SK-N-SH (cell line): ENCODE measurements around the gene GSK3B. TPM values are rescaled to one million over a fixed set of nuclear protein-coding genes. Genes with fewer than 3 reads are reported as not detected.

Source experiments
- CTCF ChIA-PET: fragments of 300-600, 350-600 bp; formaldehyde crosslinking; extraction: SDS; loops from one replicate; lab custom pipeline; 2021; lab: Yijun Ruan, JAX
- POLR2A ChIA-PET: fragments of 350-600 bp; sonication (Branson Sonifier 250); formaldehyde crosslinking; extraction: SDS; loops from one replicate; lab custom pipeline; 2020; ENCODE audit warnings: antibody characterized with exemption, inconsistent platforms; lab: Yijun Ruan, JAX
- DNase-seq: peaks from one replicate; pipeline ENCODE4 v3.0.0; 2012
- H2AFZ ChIP-seq: fragments of 200-600 bp; sonication (generic); 2 replicates; pipeline ENCODE4 v1.8.1; 2016; ENCODE audit warnings: antibody characterized with exemption, mild to moderate bottlenecking, low read depth
- H3F3A ChIP-seq: fragments of 200-600 bp; sonication (generic); replicated peaks from 2 replicates; pipeline ENCODE3; 2016; ENCODE audit warnings: antibody characterized with exemption, mild to moderate bottlenecking; ENCODE audit not compliant: insufficient read depth
- H3K27ac ChIP-seq, 2 experiments: fragments of 200-500 bp in 1 of 2; fragments of 200-600 bp in 1 of 2; sonication (Bioruptor generic) in 1 of 2; sonication (generic), shearing (Covaris generic) in 1 of 2; 2 replicates each; pipeline versions ENCODE4 v1.5.1 to v1.6.1; 2014 to 2016; ENCODE audit warnings: low read depth in 2 of 2, inconsistent platforms in 1 of 2, low read length in 1 of 2, mild to moderate bottlenecking in 1 of 2, mixed read lengths in 1 of 2
- H3K27me3 ChIP-seq: fragments of 200-600 bp; sonication (generic), shearing (Covaris generic); 2 replicates; pipeline ENCODE4 v1.6.1; 2016; ENCODE audit warnings: mixed run types; ENCODE audit not compliant: insufficient read depth
- H3K36me3 ChIP-seq, 2 experiments: fragments of 200-500 bp in 1 of 2; fragments of 200-600 bp in 1 of 2; sonication (Bioruptor generic) in 1 of 2; sonication (generic) in 1 of 2; replicated peaks in 1 of 2; 2 replicates each; pipeline versions ENCODE3 to v1.5.1; 2014 to 2016; ENCODE audit warnings: low read length in 1 of 2, mild to moderate bottlenecking in 1 of 2; ENCODE audit not compliant: insufficient read depth in 2 of 2, control insufficient read depth in 1 of 2
- H3K4me1 ChIP-seq, 2 experiments: fragments of 200-500 bp in 1 of 2; fragments of 200-600 bp in 1 of 2; sonication (Bioruptor generic) in 1 of 2; sonication (generic), shearing (Covaris generic) in 1 of 2; 2 replicates each; pipeline versions ENCODE4 v1.5.1 to v1.6.1; 2014 to 2016; ENCODE audit warnings: low read depth in 1 of 2, low read length in 1 of 2, mixed run types in 1 of 2; ENCODE audit not compliant: insufficient read depth in 2 of 2, control insufficient read depth in 1 of 2
- H3K4me2 ChIP-seq: fragments of 200-600 bp; sonication (generic), shearing (Covaris generic); 2 replicates; pipeline ENCODE4 v1.6.1; 2017; ENCODE audit warnings: mixed run types
- H3K4me3 ChIP-seq, 2 experiments: fragments of 200-500 bp in 1 of 2; fragments of 200-600 bp in 1 of 2; sonication (Bioruptor generic) in 1 of 2; sonication (generic), shearing (Covaris generic) in 1 of 2; 2 replicates each; pipeline versions ENCODE4 v1.5.1 to v1.8.1; 2014 to 2016; ENCODE audit warnings: low read depth in 2 of 2, inconsistent platforms in 1 of 2, low read length in 1 of 2, mild to moderate bottlenecking in 1 of 2, mixed read lengths in 1 of 2, moderate library complexity in 1 of 2
- H3K79me2 ChIP-seq: fragments of 200-600 bp; sonication (generic); 2 replicates; pipeline ENCODE4 v1.8.1; 2017; ENCODE audit warnings: mild to moderate bottlenecking; ENCODE audit not compliant: insufficient read depth
- H3K9ac ChIP-seq: fragments of 200-600 bp; sonication (generic); 2 replicates; pipeline ENCODE4 v1.6.1; 2017; ENCODE audit warnings: mixed run types
- H3K9me2 ChIP-seq: fragments of 200-600 bp; sonication (generic); 2 replicates; pipeline ENCODE4 v1.6.1; 2017; ENCODE audit warnings: mixed run types
- H3K9me3 ChIP-seq: fragments of 200-600 bp; sonication (generic); 2 replicates; pipeline ENCODE4 v1.6.1; 2017; ENCODE audit warnings: mixed run types, mild to moderate bottlenecking, moderate library complexity
- H4K20me1 ChIP-seq: fragments of 200-600 bp; sonication (generic); 2 replicates; pipeline ENCODE4 v1.6.1; 2017; ENCODE audit warnings: mild to moderate bottlenecking, mixed run types; ENCODE audit not compliant: insufficient read depth
- CHD2 ChIP-seq: fragments of 150-350 bp; IDR thresholded peaks from 2 replicates; pipeline ENCODE4 v1.6.1; 2018; ENCODE audit warnings: low read length; ENCODE audit not compliant: partially characterized antibody
- ELF1 ChIP-seq: IDR thresholded peaks from 2 replicates; pipeline ENCODE4 v1.4.0; 2012
- EP300 ChIP-seq, 2 experiments: IDR thresholded peaks; 2 replicates each; pipeline versions ENCODE4 v1.4.0 to v1.6.1; 2012; ENCODE audit warnings: borderline replicate concordance in 1 of 2, low read depth in 1 of 2, low read length in 1 of 2
- EZH2phosphoT487 ChIP-seq: fragments of 200-600 bp; sonication (generic); IDR thresholded peaks from 2 replicates; pipeline ENCODE4 v1.6.1; 2017; ENCODE audit warnings: low read depth, mixed run types, mild to moderate bottlenecking, antibody characterized with exemption, moderate library complexity, borderline replicate concordance
- GABPA ChIP-seq: IDR thresholded peaks from 2 replicates; pipeline ENCODE4 v1.4.0; 2012; ENCODE audit warnings: low read depth, mild to moderate bottlenecking
- IRF3 ChIP-seq: fragments of 150-350 bp; IDR thresholded peaks from 2 replicates; pipeline ENCODE4 v1.6.1; 2016; ENCODE audit warnings: mild to moderate bottlenecking, low read depth, low read length
- MAX ChIP-seq: IDR thresholded peaks from 2 replicates; pipeline ENCODE4 v1.4.0; 2012; ENCODE audit warnings: low read depth
- MEF2A ChIP-seq: IDR thresholded peaks from 2 replicates; pipeline ENCODE4 v1.4.0; 2012; ENCODE audit warnings: low read depth, borderline replicate concordance
- NFIC ChIP-seq: IDR thresholded peaks from 2 replicates; pipeline ENCODE4 v1.4.0; 2012; ENCODE audit warnings: borderline replicate concordance
- POLR2AphosphoS5 ChIP-seq: IDR thresholded peaks from 2 replicates; pipeline ENCODE4 v1.6.1; 2012; ENCODE audit warnings: low read depth, low read length
- RCOR1 ChIP-seq: fragments of 150-350 bp; IDR thresholded peaks from 2 replicates; pipeline ENCODE4 v1.6.1; 2017; ENCODE audit warnings: antibody characterized with exemption, low read length
- REST ChIP-seq: IDR thresholded peaks from 2 replicates; pipeline ENCODE4 v1.6.1; 2012; ENCODE audit warnings: mild to moderate bottlenecking, low read depth, low read length, moderate library complexity
- TCF12 ChIP-seq: IDR thresholded peaks from 2 replicates; pipeline ENCODE4 v1.4.0; 2012
- YY1 ChIP-seq: IDR thresholded peaks from 2 replicates; pipeline ENCODE4 v1.4.0; 2012; ENCODE audit warnings: low read depth, mild to moderate bottlenecking
- WGBS: methylation state at CpG from one replicate; pipeline ENCODE4 v1.1.6; 2017; ENCODE audit warnings: low lambda C conversion rate; 5-methylcytosine and 5-hydroxymethylcytosine counted together
- polyA plus RNA-seq, 3 experiments: library from polyadenylated mRNA; depleted of rRNA; stranded (reverse); fragments of >200 nt; gene quantifications; 2 replicates each; pipeline ENCODE4 v1.2.3, GENCODE V29; 2012

Gene GSK3B
- polyA plus RNA-seq, 1 of the 3 experiments (the other 2 are of a cell fraction), result 15.9 TPM

- no peak for TF ChIP-seq POLR2AphosphoS5
- TF ChIP-seq YY1, result no peak
- TF ChIP-seq RCOR1, result no peak
- no peak for TF ChIP-seq MEF2A
- TF ChIP-seq REST, result no peak
- no peak for TF ChIP-seq CHD2
- TF ChIP-seq ELF1, result no peak
- no peak for TF ChIP-seq EP300 (IDR thresholded peaks at IDR 0.05; ENCODE audit: borderline replicate concordance in 1 of 2, low read depth in 1 of 2, low read length in 1 of 2)
- no peak for TF ChIP-seq MAX
- no peak for TF ChIP-seq EZH2phosphoT487
- TF ChIP-seq IRF3, result no peak
- no peak for TF ChIP-seq GABPA
- no peak for TF ChIP-seq NFIC
- TF ChIP-seq TCF12, result no peak
- H3K4me2 ChIP-seq, result no peak overlapping the region
- WGBS, result 100% methylated on average over 1 of the region's 1 CpG
- ChIA-PET CTCF (interaction anchor here (0.7 kb wide), 1 partner anchor 18 kb away, joined by 3 read pairs; no protein-coding TSS in a partner anchor), POLR2A (interaction anchor here (0.7 kb wide), 1 partner anchor 575 kb away, joined by 5 read pairs; no protein-coding TSS in a partner anchor)
- H3F3A ChIP-seq, result no peaks in the 10 kb centered on the region
- H3K9me3 ChIP-seq, result no peaks in the 10 kb centered on the region
- H4K20me1 ChIP-seq, result no peaks in the 10 kb centered on the region
- no peak overlapping the region for H3K4me3 ChIP-seq
- H3K9me2 ChIP-seq, result no peaks in the 10 kb centered on the region
- no peak for DNase-seq
- no peak overlapping the region for H2AFZ ChIP-seq
- H3K79me2 ChIP-seq, result no peaks in the 10 kb centered on the region
- no peak overlapping the region for H3K9ac ChIP-seq
- H3K27me3 ChIP-seq, result no peaks in the 10 kb centered on the region
- H3K36me3 ChIP-seq, result no peaks in the 10 kb centered on the region
- no peaks in the 10 kb centered on the region for H3K4me1 ChIP-seq
- H3K27ac ChIP-seq, result no peak overlapping the region
Observed at GRCh38 chr3:119782460-119782859, 311.8 kb downstream of the GSK3B start.
